ENCODE data around the gene KDM4B. TPM values are rescaled to one million over a fixed set of nuclear protein-coding genes. Genes with fewer than 3 reads are reported as not detected.

Gene KDM4B
- total and polyA plus RNA-seq, 9 donors, result 5.2 to 62.9 (median 46.4) TPM

DNA sequence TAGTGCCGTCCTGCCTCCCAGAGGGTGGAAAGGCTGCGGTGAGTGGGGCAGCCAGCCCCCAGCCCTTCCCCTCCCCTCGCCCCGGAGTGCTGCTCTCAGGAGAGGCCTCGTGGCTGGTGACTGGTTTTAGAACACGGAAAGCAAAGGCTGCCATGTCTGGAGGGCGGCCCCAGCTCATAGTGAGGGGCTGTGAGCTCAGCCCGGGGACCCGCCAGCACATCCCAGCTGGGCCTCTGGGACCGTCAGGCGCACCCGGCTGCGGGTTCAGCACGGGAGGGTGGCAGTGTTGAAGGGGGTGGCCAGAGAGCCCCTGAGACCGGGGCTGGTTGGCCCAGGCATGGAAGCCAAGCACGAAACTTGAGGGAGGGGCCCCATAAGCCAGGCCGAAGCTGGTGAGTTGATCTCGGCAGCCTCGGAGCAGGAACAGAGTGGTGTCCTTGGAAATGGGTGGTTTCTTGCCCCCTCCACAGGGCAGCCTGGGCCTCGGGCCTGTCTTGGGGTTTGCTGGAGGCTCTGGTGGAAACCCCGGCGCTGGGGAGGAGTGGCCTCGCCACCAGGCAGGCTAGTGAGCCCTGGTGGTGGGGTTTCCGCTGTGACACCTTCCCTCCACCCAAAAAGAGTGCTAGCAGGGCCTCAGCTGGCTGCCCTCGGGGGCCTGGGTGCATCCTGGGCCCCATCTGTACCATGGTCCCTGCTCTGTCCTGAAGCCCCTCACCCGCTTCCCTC is 157.7 kb downstream of the KDM4B start:
- H3K4me1 ChIP-seq (ENCODE audit: insufficient read depth), result peaks cover 27% of the 10 kb centered on the region
- DNase-seq, result no peak
- peak overlapping the region; percentile 12 to 62 for H3K27ac ChIP-seq
- TF ChIP-seq POLR2A (IDR thresholded peaks at IDR 0.05) (no peak), EP300 (IDR thresholded peaks at IDR 0.05) (no peak)
- TF ChIP-seq, protein P1, sequence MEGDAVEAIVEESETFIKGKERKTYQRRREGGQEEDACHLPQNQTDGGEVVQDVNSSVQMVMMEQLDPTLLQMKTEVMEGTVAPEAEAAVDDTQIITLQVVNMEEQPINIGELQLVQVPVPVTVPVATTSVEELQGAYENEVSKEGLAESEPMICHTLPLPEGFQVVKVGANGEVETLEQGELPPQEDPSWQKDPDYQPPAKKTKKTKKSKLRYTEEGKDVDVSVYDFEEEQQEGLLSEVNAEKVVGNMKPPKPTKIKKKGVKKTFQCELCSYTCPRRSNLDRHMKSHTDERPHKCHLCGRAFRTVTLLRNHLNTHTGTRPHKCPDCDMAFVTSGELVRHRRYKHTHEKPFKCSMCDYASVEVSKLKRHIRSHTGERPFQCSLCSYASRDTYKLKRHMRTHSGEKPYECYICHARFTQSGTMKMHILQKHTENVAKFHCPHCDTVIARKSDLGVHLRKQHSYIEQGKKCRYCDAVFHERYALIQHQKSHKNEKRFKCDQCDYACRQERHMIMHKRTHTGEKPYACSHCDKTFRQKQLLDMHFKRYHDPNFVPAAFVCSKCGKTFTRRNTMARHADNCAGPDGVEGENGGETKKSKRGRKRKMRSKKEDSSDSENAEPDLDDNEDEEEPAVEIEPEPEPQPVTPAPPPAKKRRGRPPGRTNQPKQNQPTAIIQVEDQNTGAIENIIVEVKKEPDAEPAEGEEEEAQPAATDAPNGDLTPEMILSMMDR (IDR thresholded peaks at IDR 0.05), result no peak
- intact Hi-C loops (cut with DNase I), result no loop called here
- H3K4me3 ChIP-seq, result no peak overlapping the region
- H3K27me3 ChIP-seq, result no peaks in the 10 kb centered on the region
- 86 to 93% (median 87%) methylated on average over 24 to 26 of the region's 26 CpGs for WGBS, 3 donors
- no peaks in the 10 kb centered on the region for H3K36me3 ChIP-seq
- no peaks in the 10 kb centered on the region for H3K9me3 ChIP-seq

DNA sequence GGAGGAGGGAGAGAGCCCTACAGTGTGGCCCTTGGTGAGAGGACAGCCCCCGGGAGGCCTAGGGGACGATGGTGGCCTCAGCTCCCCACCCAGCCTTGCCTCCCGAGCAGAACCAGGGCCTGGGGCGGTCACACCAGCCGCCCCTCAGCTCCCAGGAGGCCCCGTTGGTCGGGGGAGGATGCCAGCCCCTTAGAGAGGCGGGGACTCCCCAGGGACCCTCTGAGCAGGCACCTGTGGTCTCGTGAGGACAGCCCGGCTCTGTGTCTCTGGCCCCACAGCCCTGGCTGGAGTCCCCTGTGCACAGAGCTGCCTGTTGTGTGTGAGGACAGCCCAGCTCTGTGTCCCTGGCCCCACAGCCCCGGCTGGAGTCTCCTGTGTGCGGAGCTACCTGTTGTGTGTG is 158.8 kb downstream of the KDM4B start:
- WGBS, 3 donors, result 55 to 84% (median 63%) methylated on average over 10 to 12 of the region's 12 CpGs
- intact Hi-C loops (cut with DNase I), result no loop called here
- TF ChIP-seq EP300 (IDR thresholded peaks at IDR 0.05) (no peak), POLR2A (IDR thresholded peaks at IDR 0.05) (no peak)
- TF ChIP-seq, protein P1 (IDR thresholded peaks at IDR 0.05), result no peak

DNA sequence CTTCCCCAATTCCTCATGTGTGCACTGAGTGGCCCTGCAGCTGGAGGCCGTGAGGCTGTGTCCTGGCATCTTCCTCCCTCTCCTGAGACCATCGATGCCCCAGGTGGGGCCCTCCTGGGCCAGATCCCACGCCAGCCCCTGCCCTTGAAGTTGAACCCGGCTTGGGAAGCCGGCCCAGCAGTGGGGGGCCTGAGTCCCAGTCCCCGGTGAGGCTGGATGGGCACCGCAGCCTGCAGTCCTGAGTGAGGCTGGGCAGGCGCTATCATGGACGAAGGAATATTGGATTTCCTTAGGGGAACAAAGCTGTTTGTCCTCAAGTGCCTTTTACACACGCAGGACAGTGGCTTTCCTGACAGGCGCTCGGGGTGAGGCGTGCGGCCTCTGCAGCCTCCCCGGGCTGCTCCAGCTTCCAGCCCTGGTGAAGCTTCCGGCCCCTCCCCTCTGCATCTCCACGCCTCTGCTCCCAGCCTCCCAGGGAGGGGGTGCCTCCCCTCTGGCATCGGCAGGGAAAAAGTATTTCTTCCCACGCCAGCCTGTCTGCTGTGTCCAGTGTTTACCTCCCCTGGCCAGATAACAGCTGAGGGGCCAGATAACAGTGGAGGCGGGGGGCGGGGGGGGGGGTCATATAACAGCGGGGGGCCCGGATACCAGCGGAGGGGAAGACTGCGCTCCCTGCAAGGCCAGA is 159.5 kb downstream of the KDM4B start:
- Histone ChIP-seq H3K4me3 (no peak overlapping the region), H3K27ac (peak overlapping the region in 1 of 2 donors; percentile 62), H3K36me3 (no peaks in the 10 kb centered on the region), H3K9me3 (no peaks in the 10 kb centered on the region), H3K4me1 (ENCODE audit: insufficient read depth) (peaks cover 27% of the 10 kb centered on the region), H3K27me3 (no peaks in the 10 kb centered on the region)
- WGBS, 3 donors, result 7 to 12% (median 7%) methylated on average over 20 to 25 of the region's 25 CpGs
- intact Hi-C loops (cut with DNase I), result no loop called here
- peak; percentile 87 to 89 (median 87) for DNase-seq
- TF ChIP-seq POLR2A (IDR thresholded peaks at IDR 0.05) (no peak), EP300 (IDR thresholded peaks at IDR 0.05) (no peak)
- TF ChIP-seq, protein P1 (IDR thresholded peaks at IDR 0.05), result no peak

More for the DNA sequence above, 158.8 kb downstream of the KDM4B start:
- no peak for DNase-seq
- H3K27ac ChIP-seq, result peak overlapping the region in 1 of 2 donors; percentile 62
- no peak overlapping the region for H3K4me3 ChIP-seq
- H3K27me3 ChIP-seq, result no peaks in the 10 kb centered on the region
- H3K36me3 ChIP-seq, result no peaks in the 10 kb centered on the region
- H3K4me1 ChIP-seq (ENCODE audit: insufficient read depth), result peaks cover 27% of the 10 kb centered on the region
- H3K9me3 ChIP-seq, result no peaks in the 10 kb centered on the region

DNA sequence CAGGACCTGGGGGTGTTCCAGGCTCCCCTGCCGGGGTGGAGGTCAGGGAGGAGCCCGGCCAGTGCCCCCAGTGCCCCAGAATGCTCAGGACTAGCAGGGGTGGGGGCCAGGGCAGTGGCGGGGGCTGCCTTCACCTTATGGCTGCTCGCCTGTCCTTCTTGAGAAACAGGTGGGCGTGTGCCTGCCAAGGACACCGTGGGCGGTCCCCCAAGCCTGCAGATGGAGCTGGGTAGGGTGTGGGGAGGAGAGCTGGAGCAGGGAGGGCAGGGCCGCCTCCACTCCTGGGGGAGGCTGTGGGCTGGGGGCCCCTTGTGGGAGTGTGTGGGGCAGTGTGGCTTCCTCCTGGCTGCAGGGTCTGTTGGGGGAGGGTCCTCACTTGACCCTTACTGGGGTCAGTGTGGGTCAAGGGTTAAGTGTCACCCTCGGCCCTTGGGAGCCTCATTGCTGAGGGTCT is 160.1 kb downstream of the KDM4B start:
- Histone ChIP-seq H3K36me3 (no peaks in the 10 kb centered on the region), H3K9me3 (no peaks in the 10 kb centered on the region), H3K4me3 (no peak overlapping the region), H3K4me1 (ENCODE audit: insufficient read depth) (peaks cover 27% of the 10 kb centered on the region), H3K27me3 (no peaks in the 10 kb centered on the region), H3K27ac (peak overlapping the region in 1 of 2 donors; percentile 42)
- DNase-seq, result peak; percentile 79 to 88 (median 83)
- intact Hi-C loops (cut with DNase I), result no loop called here
- TF ChIP-seq EP300 (IDR thresholded peaks at IDR 0.05) (no peak), POLR2A (IDR thresholded peaks at IDR 0.05) (no peak)
- TF ChIP-seq, protein P1 (IDR thresholded peaks at IDR 0.05), result no peak
- 4 to 6% (median 4%) methylated on average over 6 to 9 of the region's 9 CpGs for WGBS, 3 donors
